T-helper 22 cell (primary cell): Measurements from ENCODE around the gene DOCK10.
A peak's percentile ranks its signal among the peaks of the same experiment; 100 is the strongest.

Experiments used
- DNase-seq: peaks from one replicate; pipeline ENCODE4 v3.0.0-alpha.2; 2020; ENCODE audit warnings: low read depth

Gene DOCK10

GRCh38 chr2:225041207-225041850 lies 939 bp downstream of the DOCK10 start:
- peak; percentile 62 for DNase-seq

DNA sequence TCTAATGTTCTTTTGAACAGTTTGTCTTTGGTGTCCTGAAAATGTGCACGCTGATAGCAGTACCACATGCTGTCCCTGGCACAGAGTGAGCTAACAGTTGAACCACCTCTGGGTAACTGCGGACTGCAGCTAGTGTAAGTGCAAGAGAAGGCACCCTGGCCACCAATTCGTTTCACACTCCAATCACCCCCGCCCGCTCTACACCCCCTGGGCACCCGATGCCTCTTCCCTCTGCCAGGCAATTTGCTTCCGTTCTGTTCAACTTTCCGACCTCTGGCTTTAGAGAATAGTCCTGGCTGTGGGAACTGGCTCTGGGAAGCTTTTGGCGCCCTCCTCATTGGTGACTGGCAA lies 1.4 kb downstream of the DOCK10 start:
- peak; percentile 4 for DNase-seq

DNA sequence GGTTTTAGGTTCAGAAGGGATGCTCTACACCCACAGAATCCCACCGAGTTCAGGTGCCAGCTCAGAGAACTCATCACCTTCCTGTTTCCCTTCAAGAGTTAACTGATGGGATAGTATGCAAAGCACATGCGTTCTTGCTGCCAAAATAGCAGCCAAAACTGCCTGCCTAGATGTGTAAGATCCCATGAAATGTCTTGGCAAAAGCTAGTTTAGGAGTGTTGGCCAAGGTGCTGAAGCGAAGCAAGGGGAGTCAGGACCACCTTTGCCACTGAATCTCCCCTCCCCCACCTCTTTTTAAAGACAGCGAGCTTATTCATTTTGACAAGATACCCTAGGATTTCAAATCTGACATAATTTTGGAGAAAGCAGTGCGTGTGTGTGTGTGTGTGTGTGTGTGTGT lies 2.1 kb downstream of the DOCK10 start:
- DNase-seq: no peak

- no peak for DNase-seq
Measured at GRCh38 chr2:225038231-225038523, 4.1 kb downstream of the DOCK10 start.

DNA sequence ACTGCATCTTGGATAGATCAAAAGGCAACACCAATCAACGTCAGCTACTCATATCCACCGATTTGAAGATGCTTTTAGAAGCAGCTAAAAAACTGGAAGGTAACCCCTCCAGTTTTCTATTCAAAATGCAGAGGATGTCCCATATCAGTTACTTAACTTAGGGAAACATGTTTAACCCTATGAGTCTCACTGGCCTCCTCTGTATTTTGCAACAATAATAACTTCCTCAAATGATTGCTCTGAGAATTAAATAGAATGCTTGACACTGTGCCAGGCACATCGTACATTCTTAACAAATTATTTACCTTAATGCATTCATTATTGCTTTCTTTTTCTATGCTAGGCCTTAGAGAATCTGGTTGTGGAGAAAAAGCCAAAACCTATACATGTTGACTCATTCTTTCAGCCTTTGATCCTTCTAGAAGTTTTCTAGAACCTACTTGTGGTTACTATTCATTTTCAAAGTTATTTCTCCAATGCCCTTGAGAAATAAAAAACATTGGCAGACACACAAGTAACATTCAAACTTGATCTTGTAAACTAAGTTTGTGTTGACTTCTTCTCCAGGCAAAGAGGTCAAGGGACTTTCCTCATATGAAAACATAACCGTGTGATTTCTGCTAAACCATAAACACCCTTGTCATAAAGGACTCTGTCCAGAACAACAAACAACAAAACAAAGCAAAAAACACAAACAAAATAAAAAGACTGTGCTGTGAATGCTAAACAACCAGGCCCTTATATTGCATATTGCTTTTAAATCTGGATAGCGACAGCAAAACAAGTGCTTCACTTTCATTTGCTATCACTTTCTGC lies 4.6 kb downstream of the DOCK10 start:
- DNase-seq: no peak

- no peak for DNase-seq
Measured at GRCh38 chr2:225036431-225036830, 5.8 kb downstream of the DOCK10 start.

DNA sequence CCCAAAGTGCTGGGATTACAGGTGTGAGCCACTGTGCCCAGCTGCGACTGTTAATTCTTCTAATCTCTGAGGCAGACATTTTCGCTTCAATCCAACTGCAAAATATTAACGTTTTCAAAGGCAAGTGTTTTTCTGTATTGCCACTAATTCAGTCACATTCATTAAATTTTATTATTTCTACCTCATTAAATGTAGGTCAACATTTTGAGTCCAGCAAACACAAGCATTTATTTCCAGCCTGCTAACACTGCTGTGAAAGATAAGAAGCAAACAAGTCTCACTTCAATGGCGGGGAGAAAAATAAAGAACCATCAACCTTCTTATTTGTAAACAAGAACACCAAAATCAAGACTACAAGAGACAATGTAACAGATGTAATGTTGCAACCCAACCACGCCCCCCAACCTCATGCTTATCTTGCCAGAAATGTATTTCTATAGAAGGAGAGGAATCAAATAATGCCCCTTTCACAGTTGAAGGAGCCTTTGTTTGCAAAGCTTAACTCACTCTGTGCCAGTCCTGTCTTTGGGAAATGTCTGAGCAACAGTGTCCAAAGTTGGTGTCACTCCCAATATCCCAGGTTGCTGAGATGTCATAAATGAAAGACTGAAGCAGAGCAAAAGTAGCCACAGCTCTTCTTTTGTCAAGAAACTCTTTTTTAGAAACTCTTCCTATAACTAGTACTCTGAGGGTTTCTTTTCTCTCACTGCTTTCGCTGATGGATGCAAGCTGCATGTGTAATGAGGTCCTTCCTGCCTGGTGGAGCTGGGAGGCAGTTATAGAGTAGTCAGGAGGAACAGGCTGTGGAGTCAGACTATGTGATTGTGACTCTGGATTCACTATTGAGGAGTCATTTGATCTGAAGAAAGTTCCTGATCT lies 8.6 kb downstream of the DOCK10 start:
- DNase-seq: no peak

DNA sequence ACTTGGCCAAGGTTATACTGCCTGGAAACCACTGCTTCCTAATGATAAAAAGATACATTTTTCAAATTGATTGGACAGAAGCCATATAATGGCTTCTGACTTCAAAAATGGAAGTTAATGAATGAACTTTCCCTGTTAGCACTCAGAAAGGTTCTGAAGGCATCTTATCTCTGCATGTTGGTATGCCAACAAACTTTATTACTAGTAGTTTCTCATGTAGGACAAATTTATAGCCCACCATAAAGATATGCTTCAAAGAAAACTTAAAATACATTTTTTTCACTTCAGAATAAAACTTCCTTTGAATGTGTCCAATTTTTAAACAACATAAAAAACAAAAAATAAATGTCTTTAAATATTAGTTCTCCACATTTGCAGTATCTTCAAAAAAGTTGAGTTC lies 10.0 kb downstream of the DOCK10 start:
- DNase-seq: no peak

- no peak for DNase-seq
Measured at GRCh38 chr2:225031599-225031998, 10.7 kb downstream of the DOCK10 start.

DNA sequence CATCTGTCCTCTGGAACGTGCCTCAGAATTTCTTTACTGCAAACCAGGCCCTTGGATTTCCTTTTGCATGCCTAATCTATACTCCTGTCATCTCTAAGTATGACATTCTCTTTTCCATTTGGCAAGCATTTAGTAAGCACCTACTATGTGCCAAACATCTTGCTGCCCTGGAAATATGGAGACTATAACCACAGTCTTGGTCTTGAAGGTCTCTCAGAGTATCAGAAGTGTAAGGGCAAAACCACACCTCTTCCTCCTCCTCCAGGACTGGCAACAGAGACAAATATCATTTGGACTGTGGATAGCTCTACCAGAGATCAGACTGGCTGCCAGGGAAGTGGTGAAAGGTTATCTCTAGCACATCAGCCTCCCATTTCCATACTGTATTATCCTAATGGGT lies 11.4 kb downstream of the DOCK10 start:
- no peak for DNase-seq

DNA sequence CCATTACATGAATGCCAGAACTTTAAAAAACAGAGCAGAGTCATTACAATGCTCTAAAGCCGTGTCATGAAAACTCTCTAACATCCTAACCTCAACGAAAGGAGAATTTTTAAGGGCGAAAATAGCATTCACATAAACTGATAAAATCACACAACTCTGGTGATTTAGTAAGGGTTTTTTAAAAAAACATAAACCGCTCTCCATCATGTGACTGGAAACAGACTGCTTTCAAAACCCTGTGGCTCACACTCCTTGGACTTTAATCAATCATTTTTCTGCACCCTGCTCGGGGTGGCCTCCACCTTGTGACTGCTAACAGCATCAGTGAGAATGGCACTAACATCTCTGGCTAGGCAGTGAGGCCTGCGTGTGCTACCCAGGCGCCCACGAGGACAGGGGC lies 12.1 kb downstream of the DOCK10 start:
- DNase-seq: no peak

- DNase-seq: no peak
Measured at GRCh38 chr2:225028572-225028971, 13.7 kb downstream of the DOCK10 start.

DNA sequence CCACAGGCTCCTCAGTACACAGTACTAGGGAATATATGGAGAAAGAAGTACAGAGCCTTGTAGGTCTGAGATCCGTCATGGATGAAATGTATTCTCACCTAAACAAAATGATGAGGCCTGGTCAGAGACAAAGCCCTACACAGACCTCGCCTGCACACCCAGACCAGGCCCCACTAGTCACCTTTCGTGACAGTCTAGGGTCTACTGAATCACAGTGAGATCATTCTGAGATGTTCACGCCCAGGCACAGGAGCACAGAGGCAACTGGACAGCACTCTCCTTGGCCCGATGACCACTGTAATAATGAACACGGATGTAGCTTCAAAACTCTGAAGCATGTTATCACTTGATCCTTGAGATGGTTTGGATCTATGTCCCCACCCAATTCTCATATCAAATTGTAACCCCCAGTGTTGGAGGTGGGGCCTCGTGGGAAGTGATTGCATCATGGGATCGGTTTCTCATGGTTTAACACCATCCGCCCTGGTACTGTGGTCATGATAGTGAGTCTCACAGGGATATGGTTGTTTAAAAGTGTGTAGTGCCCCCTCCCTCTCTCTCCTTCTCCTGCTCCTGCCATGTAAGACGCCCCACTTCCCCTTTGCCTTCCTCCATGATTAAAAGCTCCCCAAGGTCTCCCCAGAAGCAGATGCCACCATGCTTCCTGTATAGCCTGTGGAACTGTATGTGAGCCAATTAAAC lies 15.1 kb downstream of the DOCK10 start:
- no peak for DNase-seq

- DNase-seq: no peak
Measured at GRCh38 chr2:225025917-225026571, 16.2 kb downstream of the DOCK10 start.

- DNase-seq: no peak
Measured at GRCh38 chr2:225022188-225022587, 20.1 kb downstream of the DOCK10 start.

DNA sequence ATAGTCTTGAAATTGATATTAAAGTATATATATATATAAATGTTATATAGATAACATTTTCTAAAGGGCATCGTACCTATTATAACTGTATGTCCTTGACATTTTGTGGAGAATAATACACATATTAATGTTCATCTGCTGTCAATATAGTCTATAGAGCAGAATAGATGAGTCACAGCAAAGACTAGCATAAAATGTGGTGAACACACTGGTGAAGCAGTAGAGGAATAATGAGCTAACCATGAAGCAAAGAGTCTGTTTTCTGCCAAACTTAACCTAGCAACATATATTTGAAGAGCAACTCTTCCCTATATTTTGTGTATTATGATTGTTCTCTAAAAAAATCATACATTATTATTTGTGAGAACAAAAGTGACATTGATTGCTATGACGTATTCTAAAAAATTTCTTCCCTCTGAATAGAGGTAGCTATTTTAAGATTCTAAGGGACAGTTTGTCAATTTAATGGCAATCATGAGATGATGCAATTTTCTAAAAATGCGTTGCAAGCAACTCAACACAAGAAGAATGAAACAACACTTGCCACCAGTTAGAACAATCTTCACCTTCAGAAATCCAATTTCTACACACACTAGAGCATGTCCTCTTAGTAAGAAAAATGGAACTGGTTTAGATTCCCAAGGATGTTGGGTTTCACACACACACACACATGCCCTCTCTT lies 22.0 kb downstream of the DOCK10 start:
- no peak for DNase-seq

GRCh38 chr2:225019105-225019504 lies 23.2 kb downstream of the DOCK10 start:
- no peak for DNase-seq

- no peak for DNase-seq
Measured at GRCh38 chr2:225017713-225018112, 24.6 kb downstream of the DOCK10 start.

DNA sequence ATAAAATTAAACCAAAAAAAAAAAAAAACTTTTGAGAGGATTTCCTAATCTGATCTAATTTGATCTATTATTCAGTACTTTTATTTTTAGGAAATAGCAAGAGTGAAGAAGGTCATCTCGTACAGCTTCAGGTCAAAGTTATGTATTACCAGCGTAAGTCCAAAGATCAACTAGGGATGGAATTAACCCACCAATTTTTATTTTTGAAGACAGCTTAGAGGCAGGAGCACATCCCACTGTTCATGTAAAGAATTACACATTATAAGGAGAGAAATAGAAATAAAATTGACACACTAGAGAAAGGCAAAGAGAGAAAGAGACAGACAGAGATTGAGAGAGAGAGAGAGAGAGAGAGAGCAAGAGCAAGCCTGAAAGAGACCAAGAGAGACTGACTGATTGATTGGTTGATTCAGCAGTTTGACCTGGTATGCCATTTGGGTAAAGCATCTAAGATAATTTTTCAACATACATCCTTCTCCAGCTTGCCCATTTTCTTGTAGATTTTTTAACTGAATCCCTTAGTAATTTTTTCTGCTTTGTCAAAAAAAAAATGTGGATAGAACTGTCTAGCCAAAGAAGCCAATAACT lies 25.1 kb downstream of the DOCK10 start:
- no peak for DNase-seq

GRCh38 chr2:225013425-225014365 lies 28.6 kb downstream of the DOCK10 start:
- DNase-seq: no peak
